HCT116 (cell line): ENCODE results near the gene ACSS1. TPM values are rescaled to one million over a fixed set of nuclear protein-coding genes. Genes with fewer than 3 reads are reported as not detected.

Source experiments
- ATAC-seq: fragments of 200-7000 bp; cut with Tn5 transposase; 2 replicates; pipeline ENCODE4 v1.9.1; 2020; ENCODE audit warnings: mild to moderate bottlenecking, moderate library complexity
- BruUV-seq: library from RNA; stranded (reverse); fragments of 400-500 nt; replicated peaks from 2 replicates; lab custom pipeline; 2021; lab: Mats Ljungman, UMichigan
- CTCF ChIA-PET: fragments of 300-600 bp; sonication (Branson Sonifier 250); formaldehyde crosslinking; loops from one replicate; lab custom pipeline; 2021; ENCODE audit warnings: antibody characterized with exemption; lab: Charles Lee
- POLR2A ChIA-PET: fragments of 300-600, 350-600 bp; sonication (Branson Sonifier 250); formaldehyde crosslinking; loops from one replicate; lab custom pipeline; 2021; ENCODE audit warnings: antibody characterized with exemption; lab: Charles Lee
- RAD21 ChIA-PET, 2 experiments: fragments of 300-600 bp; sonication (Branson Sonifier 250); formaldehyde crosslinking; loops; one replicate each; lab custom pipeline; 2023; ENCODE audit warnings: low total read pairs in 2 of 2; ENCODE audit not compliant: uncharacterized antibody in 2 of 2, unreplicated experiment in 2 of 2, low non-redundant PET in 1 of 2; lab: Charles Lee
- DNase-seq: peaks from one replicate; pipeline ENCODE4 v3.0.0-alpha.2; 2010; ENCODE audit warnings: low read depth, low spot score
- H2AFZ ChIP-seq: fragments of 200-600 bp; shearing (Covaris generic), sonication (generic); 2 replicates; pipeline ENCODE4 v1.6.1; 2017; ENCODE audit warnings: low read depth, mixed run types, mixed read lengths, antibody characterized with exemption, low read length; ENCODE audit not compliant: poor library complexity, severe bottlenecking
- H3K27ac ChIP-seq: 2 replicates; pipeline ENCODE4 v1.5.1; 2012; ENCODE audit warnings: low read depth, low read length
- H3K27me3 ChIP-seq: fragments of 200-600 bp; sonication (generic); 2 replicates; pipeline ENCODE4 v1.6.1; 2016; ENCODE audit warnings: mixed run types, low read length, mixed read lengths; ENCODE audit not compliant: insufficient read depth
- H3K36me3 ChIP-seq, 2 experiments: fragments of 200-500 bp in 1 of 2; fragments of 200-600 bp in 1 of 2; sonication (Bioruptor generic) in 1 of 2; sonication (generic) in 1 of 2; 2 replicates each; pipeline versions ENCODE4 v1.5.1 to v1.6.1; 2014 to 2016; ENCODE audit warnings: low read length in 2 of 2, inconsistent platforms in 1 of 2, mixed read lengths in 1 of 2, mixed run types in 1 of 2; ENCODE audit not compliant: insufficient read depth in 2 of 2, control insufficient read depth in 1 of 2
- H3K4me1 ChIP-seq, 2 experiments: fragments of 200-600 bp in 1 of 2; sonication (generic) in 1 of 2; 2 replicates each; pipeline versions ENCODE4 v1.5.1 to v1.6.1; 2012 to 2017; ENCODE audit warnings: low read length in 2 of 2, inconsistent platforms in 1 of 2, mild to moderate bottlenecking in 1 of 2, mixed read lengths in 1 of 2, mixed run types in 1 of 2, moderate library complexity in 1 of 2; ENCODE audit not compliant: insufficient read depth in 2 of 2, control insufficient read depth in 1 of 2
- H3K4me2 ChIP-seq: fragments of 200-600 bp; sonication (generic); 2 replicates; pipeline ENCODE4 v1.6.1; 2017; ENCODE audit warnings: mixed run types, low read length, mixed read lengths
- H3K4me3 ChIP-seq, 2 experiments: fragments of 200-600 bp in 1 of 2; sonication (generic) in 1 of 2; replicated peaks in 1 of 2; 2 replicates each; pipeline ENCODE4 v1.5.1; 2011 to 2016; ENCODE audit warnings: low read length in 2 of 2, control low read depth in 1 of 2, low read depth in 1 of 2, mild to moderate bottlenecking in 1 of 2, mixed read lengths in 1 of 2, mixed run types in 1 of 2
- H3K79me2 ChIP-seq: fragments of 200-600 bp; sonication (generic); 2 replicates; pipeline ENCODE4 v1.6.1; 2017; ENCODE audit warnings: mild to moderate bottlenecking, mixed run types, low read length, moderate library complexity, mixed read lengths; ENCODE audit not compliant: insufficient read depth
- H3K9ac ChIP-seq: fragments of 200-600 bp; sonication (generic); 2 replicates; pipeline ENCODE4 v1.6.1; 2016; ENCODE audit warnings: low read length, mixed read lengths
- H3K9me2 ChIP-seq: fragments of 200-600 bp; sonication (generic), shearing (Covaris generic); 2 replicates; pipeline ENCODE4 v1.6.1; 2017; ENCODE audit warnings: mixed run types, mild to moderate bottlenecking, moderate library complexity; ENCODE audit not compliant: insufficient read depth
- H3K9me3 ChIP-seq, 2 experiments: fragments of 200-500 bp in 1 of 2; fragments of 200-600 bp in 1 of 2; sonication (Bioruptor generic) in 1 of 2; sonication (generic) in 1 of 2; 2 replicates each; pipeline ENCODE4 v1.6.1; 2014 to 2017; ENCODE audit warnings: low read length in 2 of 2, mixed read lengths in 2 of 2, inconsistent platforms in 1 of 2, low read depth in 1 of 2, mild to moderate bottlenecking in 1 of 2, mixed run types in 1 of 2, moderate library complexity in 1 of 2; ENCODE audit not compliant: control insufficient read depth in 1 of 2, insufficient read depth in 1 of 2
- H4K20me1 ChIP-seq: fragments of 200-600 bp; sonication (generic), shearing (Covaris generic); 2 replicates; pipeline ENCODE4 v1.6.1; 2017; ENCODE audit warnings: mixed run types, mild to moderate bottlenecking, moderate library complexity; ENCODE audit not compliant: insufficient read depth
- ATF3 ChIP-seq: IDR thresholded peaks from 2 replicates; pipeline ENCODE4 v1.6.1; 2012
- CBX3 ChIP-seq: IDR thresholded peaks from 2 replicates; pipeline ENCODE4 v1.6.1; 2012; ENCODE audit warnings: low read depth
- CEBPB ChIP-seq: IDR thresholded peaks from 2 replicates; pipeline ENCODE4 v1.6.1; 2012; ENCODE audit warnings: low read depth
- CTCF ChIP-seq, 3 experiments: fragments of 200-600 bp in 1 of 3; sonication (generic) in 1 of 3; IDR thresholded peaks in 2 of 3; conservative IDR thresholded peaks in 1 of 3; 2 replicates each; pipeline ENCODE4 v1.5.1; 2012 to 2017; ENCODE audit warnings: low read depth in 2 of 3, low read length in 2 of 3, antibody characterized with exemption in 1 of 3, borderline replicate concordance in 1 of 3, control low read depth in 1 of 3, mild to moderate bottlenecking in 1 of 3, mixed read lengths in 1 of 3, mixed run types in 1 of 3, moderate library complexity in 1 of 3; ENCODE audit not compliant: insufficient read depth in 1 of 3
- EGR1 ChIP-seq: IDR thresholded peaks from 2 replicates; pipeline ENCODE4 v1.6.1; 2012; ENCODE audit warnings: low read depth
- ELF1 ChIP-seq: IDR thresholded peaks from 2 replicates; pipeline ENCODE4 v1.6.1; 2012; ENCODE audit warnings: low read depth, borderline replicate concordance
- EZH2 ChIP-seq: fragments of 200-600 bp; sonication (generic); IDR thresholded peaks from 2 replicates; pipeline ENCODE4 v1.6.1; 2017; ENCODE audit warnings: antibody characterized with exemption, mixed run types
- FOSL1 ChIP-seq: IDR thresholded peaks from 2 replicates; pipeline ENCODE4 v1.6.1; 2012; ENCODE audit warnings: low read depth
- POLR2A ChIP-seq: IDR thresholded peaks from 2 replicates; pipeline ENCODE4 v1.7.0; 2011; ENCODE audit warnings: borderline replicate concordance; ENCODE audit not compliant: insufficient read depth, insufficient read length; ENCODE audit errors: extremely low read depth
- POLR2AphosphoS5 ChIP-seq: IDR thresholded peaks from 2 replicates; pipeline ENCODE4 v1.6.1; 2011; ENCODE audit warnings: mild to moderate bottlenecking, low read depth, low read length, moderate library complexity
- SRF ChIP-seq: IDR thresholded peaks from 2 replicates; pipeline ENCODE4 v1.6.1; 2012; ENCODE audit warnings: low read depth
- TCF7L2 ChIP-seq: IDR thresholded peaks from 2 replicates; pipeline ENCODE4 v1.7.0; 2011; ENCODE audit warnings: borderline replicate concordance, inconsistent platforms; ENCODE audit not compliant: insufficient read depth, insufficient read length; ENCODE audit errors: extremely low read depth
- YY1 ChIP-seq: IDR thresholded peaks from 2 replicates; pipeline ENCODE4 v1.6.1; 2011; ENCODE audit warnings: low read length, low read depth, moderate library complexity, mild to moderate bottlenecking; ENCODE audit not compliant: insufficient replicate concordance; ENCODE audit errors: extremely low read depth
- ZBTB33 ChIP-seq: IDR thresholded peaks from 2 replicates; pipeline ENCODE4 v1.6.1; 2011; ENCODE audit warnings: mild to moderate bottlenecking, low read length, moderate library complexity; ENCODE audit not compliant: insufficient replicate concordance; ENCODE audit errors: extremely low read depth
- ZFX ChIP-seq: fragments of 450-650 bp; IDR thresholded peaks from 2 replicates; pipeline ENCODE4 v1.6.1; 2017
- ZNF274 ChIP-seq: fragments of 200-500 bp; sonication (Bioruptor generic); IDR thresholded peaks from 2 replicates; pipeline ENCODE4 v1.6.1; 2014; ENCODE audit warnings: mild to moderate bottlenecking, low read depth, low read length, inconsistent platforms
- intact Hi-C: fragments of 100-400 bp; cut with micrococcal nuclease; formaldehyde crosslinking; loops from 2 replicates; pipeline ENCODE4 v1.10.0; 2022
- total RNA-seq: library from RNA; stranded (reverse); gene quantifications from one replicate; pipeline ENCODE4 v1.2.1, GENCODE V29; 2021; ENCODE audit not compliant: unreplicated experiment
- TF ChIP-seq, protein P1 (sequence below): IDR thresholded peaks from 2 replicates; pipeline ENCODE4 v1.6.1; 2012; ENCODE audit warnings: low read depth

The ACSS1 gene
- total RNA-seq, 1 experiment from 2014 or later = 0.27 TPM

- CTCF ChIA-PET = no interaction called here
- no peaks in the 10 kb centered on the region for H3K9me2 ChIP-seq
- no peaks in the 10 kb centered on the region; a peak in 1 of 4 replicates for H3K9me3 ChIP-seq
- peaks cover 82% of the 10 kb centered on the region for H3K79me2 ChIP-seq
- H3K4me3 ChIP-seq = no peak overlapping the region
- no TSS peak for BruUV-seq
- TF ChIP-seq YY1 = no peak
- TF ChIP-seq FOSL1 = no peak
- no peak for TF ChIP-seq ZNF274
- TF ChIP-seq, protein P1, sequence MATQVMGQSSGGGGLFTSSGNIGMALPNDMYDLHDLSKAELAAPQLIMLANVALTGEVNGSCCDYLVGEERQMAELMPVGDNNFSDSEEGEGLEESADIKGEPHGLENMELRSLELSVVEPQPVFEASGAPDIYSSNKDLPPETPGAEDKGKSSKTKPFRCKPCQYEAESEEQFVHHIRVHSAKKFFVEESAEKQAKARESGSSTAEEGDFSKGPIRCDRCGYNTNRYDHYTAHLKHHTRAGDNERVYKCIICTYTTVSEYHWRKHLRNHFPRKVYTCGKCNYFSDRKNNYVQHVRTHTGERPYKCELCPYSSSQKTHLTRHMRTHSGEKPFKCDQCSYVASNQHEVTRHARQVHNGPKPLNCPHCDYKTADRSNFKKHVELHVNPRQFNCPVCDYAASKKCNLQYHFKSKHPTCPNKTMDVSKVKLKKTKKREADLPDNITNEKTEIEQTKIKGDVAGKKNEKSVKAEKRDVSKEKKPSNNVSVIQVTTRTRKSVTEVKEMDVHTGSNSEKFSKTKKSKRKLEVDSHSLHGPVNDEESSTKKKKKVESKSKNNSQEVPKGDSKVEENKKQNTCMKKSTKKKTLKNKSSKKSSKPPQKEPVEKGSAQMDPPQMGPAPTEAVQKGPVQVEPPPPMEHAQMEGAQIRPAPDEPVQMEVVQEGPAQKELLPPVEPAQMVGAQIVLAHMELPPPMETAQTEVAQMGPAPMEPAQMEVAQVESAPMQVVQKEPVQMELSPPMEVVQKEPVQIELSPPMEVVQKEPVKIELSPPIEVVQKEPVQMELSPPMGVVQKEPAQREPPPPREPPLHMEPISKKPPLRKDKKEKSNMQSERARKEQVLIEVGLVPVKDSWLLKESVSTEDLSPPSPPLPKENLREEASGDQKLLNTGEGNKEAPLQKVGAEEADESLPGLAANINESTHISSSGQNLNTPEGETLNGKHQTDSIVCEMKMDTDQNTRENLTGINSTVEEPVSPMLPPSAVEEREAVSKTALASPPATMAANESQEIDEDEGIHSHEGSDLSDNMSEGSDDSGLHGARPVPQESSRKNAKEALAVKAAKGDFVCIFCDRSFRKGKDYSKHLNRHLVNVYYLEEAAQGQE = no peak
- no peak for TF ChIP-seq ATF3
- no peak for TF ChIP-seq POLR2AphosphoS5
- no peak for TF ChIP-seq SRF
- no peak for TF ChIP-seq CTCF (IDR thresholded peaks at IDR 0.05 in 2 of 3, conservative IDR thresholded peaks at IDR 0.05 in 1 of 3; ENCODE audit: borderline replicate concordance in 1 of 3, insufficient read depth in 1 of 3, low read depth in 2 of 3, low read length in 2 of 3)
- TF ChIP-seq EZH2 = no peak
- no peak for TF ChIP-seq ZBTB33
- no peak for TF ChIP-seq CBX3
- TF ChIP-seq EGR1 = no peak
- no peak for TF ChIP-seq ELF1
- TF ChIP-seq CEBPB = no peak
- TF ChIP-seq TCF7L2 = no peak
- no peak for TF ChIP-seq ZFX
- TF ChIP-seq POLR2A = no peak
- DNase-seq (no peak), ATAC-seq (no peak)
- H3K4me1 ChIP-seq = peaks cover 0 to 2% of the 10 kb centered on the region in 2 experiments; a peak in 1 of 4 replicates
- H3K27ac ChIP-seq = no peak overlapping the region
- H2AFZ ChIP-seq = no peak overlapping the region
- intact Hi-C loops = no loop called here
- RAD21 ChIA-PET = no interaction called here
- H3K27me3 ChIP-seq = no peaks in the 10 kb centered on the region
- peaks cover 7 to 11% of the 10 kb centered on the region in 2 experiments; a peak in 3 of 4 replicates for H3K36me3 ChIP-seq
- H4K20me1 ChIP-seq = no peaks in the 10 kb centered on the region
- POLR2A ChIA-PET = no interaction called here
- H3K9ac ChIP-seq = no peak overlapping the region
- H3K4me2 ChIP-seq = no peak overlapping the region
Observed at GRCh38 chr20:24985802-24986201, 72.1 kb downstream of the ACSS1 start.
